T-helper 1 cell treated with Interleukin-12 subunit alpha and Interleukin-12 subunit beta and Interleukin-4 antibody, amounts not matched to agents 30 μg/mL and 1 μg/mL, for 36 hours (primary cell): ENCODE data around the gene GALNT12.

Source experiments
- H3K27ac Mint-ChIP-seq: one replicate; pipeline ENCODE4 v1.8.0; 2021; ENCODE audit warnings: mild to moderate bottlenecking, mixed read lengths
- H3K27me3 Mint-ChIP-seq: one replicate; pipeline ENCODE4 v1.8.0; 2021; ENCODE audit warnings: low read depth, mixed read lengths
- H3K36me3 Mint-ChIP-seq: one replicate; pipeline ENCODE4 v1.8.0; 2021; ENCODE audit warnings: low read depth, mixed read lengths
- H3K4me1 Mint-ChIP-seq: one replicate; pipeline ENCODE4 v1.8.0; 2021; ENCODE audit warnings: low read depth, mixed read lengths
- H3K4me3 Mint-ChIP-seq: one replicate; pipeline ENCODE4 v1.8.0; 2021; ENCODE audit warnings: mild to moderate bottlenecking, moderate library complexity, mixed read lengths
- H3K9me3 Mint-ChIP-seq: one replicate; pipeline ENCODE4 v1.8.0; 2021; ENCODE audit warnings: mixed read lengths

The GALNT12 gene

DNA sequence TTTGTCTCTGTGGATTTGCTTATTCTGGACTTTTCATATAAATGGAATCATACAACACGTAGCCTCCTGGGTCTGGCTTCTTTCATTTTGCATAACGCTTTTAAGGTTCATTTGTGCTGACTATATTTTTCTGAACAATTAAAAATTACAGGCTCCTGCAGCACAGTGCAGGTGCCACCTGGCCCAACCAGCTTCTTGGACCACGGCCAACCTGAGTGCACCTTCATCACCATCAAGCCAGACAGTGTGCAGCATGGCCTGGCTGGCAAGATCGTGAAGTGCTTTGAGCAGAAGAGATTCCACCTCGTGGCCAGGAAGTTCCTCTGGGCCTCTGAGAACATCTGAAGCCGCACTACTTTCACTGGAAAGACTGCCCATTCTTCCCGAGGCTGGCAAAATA, 82.8 kb downstream of the GALNT12 start:
- Mint-ChIP-seq H3K4me3 (no peak overlapping the region), H3K4me1 (no peaks in the 10 kb centered on the region), H3K9me3 (no peaks in the 10 kb centered on the region), H3K27ac (no peak overlapping the region), H3K27me3 (peaks cover 24% of the 10 kb centered on the region), H3K36me3 (no peaks in the 10 kb centered on the region)

DNA sequence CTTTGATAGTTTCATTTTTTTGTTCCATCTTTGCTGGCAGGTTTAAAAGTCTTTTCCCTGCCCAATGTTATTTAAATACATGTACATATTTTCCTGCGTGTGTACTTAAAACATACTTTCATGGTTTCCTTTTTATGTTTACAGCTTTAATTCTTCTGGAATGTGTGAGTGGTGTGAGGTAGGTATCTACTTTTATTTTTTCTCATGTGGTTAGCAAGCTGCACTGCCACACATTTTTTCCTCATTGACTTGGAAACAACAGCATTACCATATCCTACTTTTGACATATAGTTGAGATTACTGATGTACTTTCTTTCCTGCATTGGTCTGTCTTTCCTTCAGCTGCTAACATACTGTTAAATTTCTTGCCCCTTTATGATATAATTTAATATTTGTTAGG, 84.8 kb downstream of the GALNT12 start:
- peaks cover 37% of the 10 kb centered on the region for H3K27me3 Mint-ChIP-seq
- H3K4me1 Mint-ChIP-seq = no peaks in the 10 kb centered on the region
- no peaks in the 10 kb centered on the region for H3K9me3 Mint-ChIP-seq
- H3K4me3 Mint-ChIP-seq = no peak overlapping the region
- no peak overlapping the region for H3K27ac Mint-ChIP-seq
- H3K36me3 Mint-ChIP-seq = no peaks in the 10 kb centered on the region

DNA sequence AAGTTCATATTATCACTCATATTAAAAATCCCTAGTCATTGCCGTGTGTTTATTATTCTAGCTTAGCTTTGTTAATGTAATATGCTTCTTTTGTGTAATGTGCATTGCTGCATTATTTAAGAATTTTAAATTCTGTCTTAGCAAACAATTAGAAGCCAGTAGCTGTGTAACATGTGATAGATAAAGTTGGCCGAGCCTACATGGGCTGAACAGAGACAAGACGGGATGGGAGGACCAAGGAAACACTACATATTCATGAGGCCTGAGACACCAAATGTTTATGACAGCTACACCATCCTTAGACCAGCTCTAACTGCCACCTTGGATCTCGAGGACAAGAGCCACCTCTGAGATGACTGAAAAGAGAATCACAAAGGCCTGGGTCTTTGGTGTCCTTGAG, 85.2 kb downstream of the GALNT12 start:
- Mint-ChIP-seq H3K27ac (no peak overlapping the region), H3K9me3 (no peaks in the 10 kb centered on the region), H3K36me3 (no peaks in the 10 kb centered on the region), H3K4me1 (no peaks in the 10 kb centered on the region), H3K27me3 (peaks cover 38% of the 10 kb centered on the region), H3K4me3 (no peak overlapping the region)

DNA sequence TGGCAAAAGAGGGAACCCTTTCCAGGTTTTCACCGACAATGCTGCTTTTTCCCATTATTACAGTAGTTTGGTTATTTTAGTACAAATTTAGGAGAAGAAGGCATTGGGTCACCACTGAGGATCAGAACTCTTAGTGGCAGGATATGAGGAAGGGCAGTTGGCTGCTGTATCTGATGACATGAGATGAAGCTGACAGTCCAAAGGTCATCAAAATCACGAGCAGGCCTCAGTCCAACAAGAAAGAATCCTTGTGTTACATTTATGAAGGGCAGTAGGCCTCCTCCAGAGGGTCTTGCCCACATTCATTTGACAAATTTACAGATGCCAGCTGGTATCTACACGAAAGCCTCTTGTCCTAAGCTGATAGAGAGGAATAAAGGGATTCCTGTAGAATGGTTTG, 86.7 kb downstream of the GALNT12 start:
- Mint-ChIP-seq H3K9me3 (no peaks in the 10 kb centered on the region), H3K4me1 (no peaks in the 10 kb centered on the region), H3K27ac (no peak overlapping the region), H3K27me3 (peaks cover 37% of the 10 kb centered on the region), H3K4me3 (no peak overlapping the region), H3K36me3 (no peaks in the 10 kb centered on the region)

DNA sequence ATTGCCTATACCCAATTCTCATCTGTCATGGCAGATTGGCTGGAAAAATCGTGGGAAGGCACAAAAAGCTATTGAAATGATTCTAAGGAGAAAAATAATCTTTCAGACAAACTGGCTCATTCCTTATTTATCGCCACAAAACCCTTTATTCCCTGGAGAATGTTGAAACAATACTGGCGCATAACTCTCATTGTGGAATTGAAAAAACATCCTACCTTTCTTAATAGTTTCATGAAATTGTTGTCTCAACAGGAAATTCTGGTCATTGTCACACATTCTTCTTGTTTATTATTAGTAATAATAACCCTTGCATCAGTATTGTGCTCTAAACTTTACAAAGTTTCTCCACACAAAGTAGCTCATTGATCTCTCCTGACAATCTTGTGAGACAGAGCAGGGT, 87.3 kb downstream of the GALNT12 start:
- no peaks in the 10 kb centered on the region for H3K36me3 Mint-ChIP-seq
- peaks cover 3% of the 10 kb centered on the region for H3K4me1 Mint-ChIP-seq
- no peaks in the 10 kb centered on the region for H3K9me3 Mint-ChIP-seq
- no peak overlapping the region for H3K27ac Mint-ChIP-seq
- no peak overlapping the region for H3K4me3 Mint-ChIP-seq
- H3K27me3 Mint-ChIP-seq = peaks cover 41% of the 10 kb centered on the region

DNA sequence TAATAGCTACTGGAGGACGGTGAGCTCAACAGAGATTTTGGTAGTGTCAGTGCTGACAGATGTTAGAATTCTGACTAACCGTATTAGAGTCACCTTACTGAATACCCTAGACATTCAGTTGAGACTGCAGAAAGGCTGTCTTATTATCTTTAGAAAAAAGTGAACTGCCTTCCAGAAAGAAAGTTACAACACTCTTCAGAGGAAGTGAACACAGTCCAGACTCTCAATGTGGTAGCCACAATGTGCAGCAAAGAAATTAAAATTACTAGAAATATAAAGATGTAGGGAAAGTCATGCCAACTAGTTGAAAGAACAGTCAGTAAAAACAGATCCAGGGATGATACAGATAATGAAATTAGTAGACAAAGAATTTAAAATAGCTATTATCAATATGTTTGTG, 89.2 kb downstream of the GALNT12 start:
- no peak overlapping the region for H3K27ac Mint-ChIP-seq
- H3K27me3 Mint-ChIP-seq = peaks cover 41% of the 10 kb centered on the region
- no peak overlapping the region for H3K4me3 Mint-ChIP-seq
- H3K36me3 Mint-ChIP-seq = no peaks in the 10 kb centered on the region
- H3K4me1 Mint-ChIP-seq = peaks cover 3% of the 10 kb centered on the region
- no peaks in the 10 kb centered on the region for H3K9me3 Mint-ChIP-seq

DNA sequence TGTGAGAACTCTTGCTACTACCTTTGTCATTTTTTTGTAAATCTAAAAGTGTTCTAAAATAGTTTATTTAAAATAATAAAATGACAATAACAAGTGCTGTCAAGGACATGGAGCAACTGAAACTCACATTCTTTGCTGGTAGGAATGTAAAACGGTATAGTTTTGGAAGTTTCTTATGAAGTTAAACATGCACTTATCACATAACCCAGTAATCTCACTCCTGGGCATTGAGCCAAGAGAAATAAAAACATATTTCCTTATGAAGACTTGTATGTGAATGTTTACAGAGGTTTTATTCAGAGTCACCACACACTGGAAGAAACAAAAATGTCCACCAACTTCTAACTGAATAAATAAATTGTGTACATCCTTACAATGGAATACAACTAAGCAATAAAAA, 90.3 kb downstream of the GALNT12 start:
- H3K4me1 Mint-ChIP-seq = peaks cover 3% of the 10 kb centered on the region
- H3K36me3 Mint-ChIP-seq = no peaks in the 10 kb centered on the region
- no peak overlapping the region for H3K27ac Mint-ChIP-seq
- no peaks in the 10 kb centered on the region for H3K9me3 Mint-ChIP-seq
- H3K27me3 Mint-ChIP-seq = peaks cover 39% of the 10 kb centered on the region
- H3K4me3 Mint-ChIP-seq = no peak overlapping the region

DNA sequence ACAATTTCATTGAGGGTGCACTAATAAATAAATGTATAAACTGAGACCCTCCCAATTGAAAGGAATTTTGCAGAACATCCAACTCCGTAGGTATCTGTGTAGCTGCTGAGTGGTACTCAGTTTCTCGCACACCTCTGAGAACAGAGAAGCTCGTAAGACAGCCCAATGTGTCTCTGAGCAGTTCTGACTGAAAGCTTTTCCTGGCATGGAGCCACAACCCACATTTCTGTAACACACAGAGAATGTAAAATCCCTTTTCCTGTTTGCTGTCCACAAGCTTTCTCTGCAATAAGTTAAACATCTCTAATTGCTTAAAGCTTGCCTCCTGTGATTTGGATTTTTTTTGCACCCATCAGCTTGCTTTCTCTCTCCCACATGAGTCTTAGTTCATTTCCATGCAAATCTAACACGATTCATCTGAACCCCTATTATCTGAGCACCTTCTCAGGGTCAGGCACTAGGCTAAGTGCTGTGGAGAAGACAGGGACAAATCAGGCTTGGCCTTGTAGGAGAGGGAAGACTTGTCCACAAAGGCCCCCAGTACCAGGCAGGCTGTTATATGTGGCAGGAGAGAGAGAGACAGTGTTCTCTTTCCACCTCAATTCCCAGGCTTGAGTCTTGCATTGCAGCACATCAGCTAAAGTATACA, 92.1 kb downstream of the GALNT12 start:
- no peak overlapping the region for H3K4me3 Mint-ChIP-seq
- no peaks in the 10 kb centered on the region for H3K9me3 Mint-ChIP-seq
- H3K36me3 Mint-ChIP-seq = no peaks in the 10 kb centered on the region
- no peak overlapping the region for H3K27ac Mint-ChIP-seq
- H3K4me1 Mint-ChIP-seq = peaks cover 3% of the 10 kb centered on the region
- H3K27me3 Mint-ChIP-seq = peaks cover 41% of the 10 kb centered on the region
